Chondrocyte (in vitro differentiated cells): ENCODE measurements around the gene SLC35B4. TPM values are rescaled to one million over a fixed set of nuclear protein-coding genes. Genes with fewer than 3 reads are reported as not detected.

Source experiments
- DNase-seq: peaks from one replicate; pipeline ENCODE4 v3.0.0; 2021; ENCODE audit warnings: mixed read lengths, low spot score
- H3K27ac Mint-ChIP-seq: one replicate; pipeline ENCODE4 v1.8.0; 2021; ENCODE audit warnings: mild to moderate bottlenecking, moderate library complexity, mixed read lengths; ENCODE audit not compliant: unreplicated experiment
- H3K27me3 Mint-ChIP-seq: 2 replicates; pipeline ENCODE4 v1.8.0; 2021; ENCODE audit warnings: low read depth, mixed read lengths
- H3K36me3 Mint-ChIP-seq: 2 replicates; pipeline ENCODE4 v1.8.0; 2021; ENCODE audit warnings: low read depth, mixed read lengths
- H3K4me1 Mint-ChIP-seq: 2 replicates; pipeline ENCODE4 v1.8.0; 2021; ENCODE audit warnings: low read depth, mild to moderate bottlenecking, mixed read lengths
- H3K4me3 Mint-ChIP-seq: one replicate; pipeline ENCODE4 v1.8.0; 2021; ENCODE audit warnings: mild to moderate bottlenecking, moderate library complexity, mixed read lengths; ENCODE audit not compliant: unreplicated experiment
- H3K9me3 Mint-ChIP-seq: 2 replicates; pipeline ENCODE4 v1.8.0; 2021; ENCODE audit warnings: low read depth, mixed read lengths
- CTCF ChIP-seq: fragments of 200-600 bp; sonication (generic); IDR thresholded peaks from 2 replicates; pipeline ENCODE4 v1.5.0; 2021; ENCODE audit warnings: antibody characterized with exemption, mild to moderate bottlenecking, moderate library complexity
- total RNA-seq: library from RNA; stranded (reverse); gene quantifications from 3 replicates; pipeline ENCODE4 v1.2.1, GENCODE V29; 2021

The SLC35B4 gene
- total RNA-seq, 1 donor from 2014 or later, result 25.1 TPM

- Mint-ChIP-seq H3K36me3 (no peaks in the 10 kb centered on the region), H3K27ac (no peak overlapping the region), H3K9me3 (peaks cover 2% of the 10 kb centered on the region), H3K4me3 (no peak overlapping the region), H3K27me3 (peaks cover 34% of the 10 kb centered on the region), H3K4me1 (no peaks in the 10 kb centered on the region)
- DNase-seq, result no peak
- TF ChIP-seq CTCF, result no peak
Observed at GRCh38 chr7:134328900-134329299, 12.2 kb upstream of the SLC35B4 start.

GRCh38 chr7:134327896-134328295 lies 11.2 kb upstream of the SLC35B4 start:
- peak; percentile 51 for TF ChIP-seq CTCF
- Mint-ChIP-seq H3K4me3 (no peak overlapping the region), H3K27me3 (peaks cover 35% of the 10 kb centered on the region), H3K36me3 (no peaks in the 10 kb centered on the region), H3K27ac (no peak overlapping the region), H3K4me1 (no peaks in the 10 kb centered on the region), H3K9me3 (peaks cover 2% of the 10 kb centered on the region)
- no peak for DNase-seq

- Mint-ChIP-seq H3K27me3 (peaks cover 25% of the 10 kb centered on the region), H3K9me3 (peaks cover 2% of the 10 kb centered on the region), H3K4me3 (no peak overlapping the region), H3K27ac (no peak overlapping the region), H3K4me1 (no peaks in the 10 kb centered on the region), H3K36me3 (no peaks in the 10 kb centered on the region)
- no peak for DNase-seq
- TF ChIP-seq CTCF, result no peak
Observed at GRCh38 chr7:134324107-134324506, 7.4 kb upstream of the SLC35B4 start.

- no peak for TF ChIP-seq CTCF
- H3K9me3 Mint-ChIP-seq, result peaks cover 2% of the 10 kb centered on the region
- H3K27me3 Mint-ChIP-seq, result peaks cover 10% of the 10 kb centered on the region
- H3K36me3 Mint-ChIP-seq, result no peaks in the 10 kb centered on the region
- no peak for DNase-seq
- H3K4me3 Mint-ChIP-seq, result no peak overlapping the region
- peaks cover 13% of the 10 kb centered on the region for H3K4me1 Mint-ChIP-seq
- no peak overlapping the region for H3K27ac Mint-ChIP-seq
Observed at GRCh38 chr7:134320201-134320600, 3.5 kb upstream of the SLC35B4 start.

- Mint-ChIP-seq H3K36me3 (no peaks in the 10 kb centered on the region), H3K27ac (no peak overlapping the region), H3K9me3 (no peaks in the 10 kb centered on the region), H3K4me1 (peaks cover 15% of the 10 kb centered on the region), H3K4me3 (no peak overlapping the region), H3K27me3 (peaks cover 2% of the 10 kb centered on the region)
- no peak for TF ChIP-seq CTCF
- DNase-seq, result no peak
Observed at GRCh38 chr7:134318443-134318842, 1.7 kb upstream of the SLC35B4 start.
